NT2/D1 (cell line): ENCODE measurements around the gene TNN.

Source experiments
- DNase-seq: peaks from one replicate; pipeline ENCODE4 v3.0.0-alpha.2; 2011; ENCODE audit warnings: low read depth, low spot score
- H3K27me3 ChIP-seq: 2 replicates; pipeline ENCODE4 v1.6.0; 2011; ENCODE audit warnings: mild to moderate bottlenecking; ENCODE audit not compliant: insufficient read length, insufficient read depth
- H3K36me3 ChIP-seq: 2 replicates; pipeline ENCODE4 v1.6.1; 2011; ENCODE audit warnings: mild to moderate bottlenecking, low read length, mixed read lengths; ENCODE audit not compliant: insufficient read depth, insufficient read length
- H3K4me1 ChIP-seq: 2 replicates; pipeline ENCODE4 v1.5.1; 2011; ENCODE audit not compliant: insufficient read depth, insufficient read length
- H3K4me3 ChIP-seq: 2 replicates; pipeline ENCODE4 v1.5.1; 2011; ENCODE audit warnings: low read depth; ENCODE audit not compliant: insufficient read length
- H3K9ac ChIP-seq: 2 replicates; pipeline ENCODE4 v1.6.0; 2011; ENCODE audit warnings: low read depth; ENCODE audit not compliant: insufficient read length
- H3K9me3 ChIP-seq: 2 replicates; pipeline ENCODE4 v1.5.1; 2011; ENCODE audit warnings: mild to moderate bottlenecking, low read length; ENCODE audit not compliant: insufficient read depth
- SUZ12 ChIP-seq: IDR thresholded peaks from 2 replicates; pipeline ENCODE4 v1.6.1; 2011; ENCODE audit not compliant: insufficient read length, insufficient read depth; ENCODE audit errors: extremely low read depth
- YY1 ChIP-seq: IDR thresholded peaks from 2 replicates; pipeline ENCODE4 v1.6.1; 2011; ENCODE audit not compliant: insufficient read length, insufficient read depth
- ZNF274 ChIP-seq: IDR thresholded peaks from 2 replicates; pipeline ENCODE4 v1.6.1; 2011; ENCODE audit warnings: mild to moderate bottlenecking, low read depth, low read length

The TNN gene

DNA sequence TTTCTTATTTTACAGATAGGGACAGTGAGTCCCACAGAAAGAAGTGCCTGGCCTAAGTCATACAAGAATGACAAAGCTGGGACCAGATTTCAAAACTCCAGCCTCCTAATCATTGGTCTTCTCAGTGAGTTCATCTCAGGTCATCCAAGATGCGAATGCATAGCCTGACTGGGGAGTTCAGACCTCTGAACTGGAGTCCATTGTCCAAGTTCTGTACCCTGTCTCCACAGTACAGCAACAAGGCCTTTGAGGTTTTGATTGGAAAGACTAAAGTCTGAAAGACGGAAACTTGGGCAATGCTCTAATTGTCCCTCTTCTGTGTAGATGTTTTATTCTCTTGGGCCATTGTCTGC is 62.0 kb downstream of the TNN start:
- no peak overlapping the region for H3K9ac ChIP-seq
- no peak overlapping the region for H3K4me3 ChIP-seq

DNA sequence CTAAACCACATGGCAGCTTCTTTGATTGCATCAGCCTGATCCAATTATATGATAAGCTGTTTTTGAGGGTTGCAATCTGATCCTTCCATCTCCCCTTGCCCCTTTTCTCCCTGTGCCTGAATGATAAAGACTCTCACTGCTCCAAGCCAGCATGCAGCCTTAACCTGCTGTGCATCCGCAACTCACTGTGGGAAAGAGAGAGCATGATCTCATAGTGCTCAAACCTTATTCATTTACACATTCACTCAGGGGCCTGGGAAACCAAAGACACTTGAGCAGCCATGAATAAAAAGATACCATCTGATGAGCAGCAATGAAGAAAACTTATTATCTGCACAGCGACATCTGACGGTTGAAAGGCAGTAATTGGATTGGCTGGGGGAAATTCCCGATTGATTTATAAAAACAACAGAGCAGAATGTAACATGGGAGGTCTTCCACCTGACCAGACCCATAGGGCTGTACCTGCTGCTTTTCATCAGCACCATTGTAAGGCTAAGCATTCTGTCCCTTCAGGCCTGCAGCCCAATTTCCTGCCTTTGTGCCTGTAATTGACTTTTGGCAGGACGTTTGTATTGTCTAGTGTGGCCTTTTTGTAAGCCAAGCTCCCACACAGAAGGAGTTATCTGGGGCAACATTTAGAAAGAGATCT is 62.5 kb downstream of the TNN start:
- H3K9ac ChIP-seq = no peak overlapping the region

More for the DNA sequence above, 62.0 kb downstream of the TNN start:
- H3K27me3 ChIP-seq = no peaks in the 10 kb centered on the region
- no peaks in the 10 kb centered on the region for H3K9me3 ChIP-seq
- no peaks in the 10 kb centered on the region for H3K36me3 ChIP-seq
- no peak for DNase-seq
- H3K4me1 ChIP-seq = peaks cover 4% of the 10 kb centered on the region
- TF ChIP-seq ZNF274 = no peak
- no peak for TF ChIP-seq SUZ12
- no peak for TF ChIP-seq YY1

DNA sequence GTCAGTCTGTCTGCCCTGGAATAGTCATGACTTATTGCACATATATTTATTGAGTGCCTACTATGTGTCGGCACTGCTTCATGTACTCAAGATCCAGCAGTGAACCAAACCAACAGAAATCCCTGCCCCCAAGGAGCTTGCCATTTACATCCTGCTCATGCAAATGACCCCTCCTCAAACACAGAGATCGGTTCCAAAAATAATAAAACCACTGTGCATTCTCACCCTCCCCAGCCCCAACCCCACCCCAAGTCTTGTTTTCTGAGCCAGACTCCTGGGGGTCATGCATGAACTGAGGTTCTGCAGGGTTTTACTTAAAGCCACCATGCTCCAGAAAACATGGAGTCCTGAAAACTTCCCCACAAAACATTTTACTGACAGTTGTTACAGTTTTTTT is 63.0 kb downstream of the TNN start:
- no peak for DNase-seq
- no peak overlapping the region for H3K9ac ChIP-seq
- H3K9me3 ChIP-seq = no peaks in the 10 kb centered on the region
- H3K36me3 ChIP-seq = no peaks in the 10 kb centered on the region
- H3K4me3 ChIP-seq = no peak overlapping the region
- TF ChIP-seq SUZ12 (no peak), YY1 (no peak), ZNF274 (no peak)
- H3K4me1 ChIP-seq = peaks cover 4% of the 10 kb centered on the region
- no peaks in the 10 kb centered on the region for H3K27me3 ChIP-seq

More for the DNA sequence above, 62.5 kb downstream of the TNN start:
- DNase-seq = peak; percentile 95
- Histone ChIP-seq H3K4me1 (peaks cover 4% of the 10 kb centered on the region), H3K36me3 (no peaks in the 10 kb centered on the region), H3K27me3 (no peaks in the 10 kb centered on the region), H3K4me3 (no peak overlapping the region), H3K9me3 (no peaks in the 10 kb centered on the region)
- no peak for TF ChIP-seq SUZ12
- no peak for TF ChIP-seq YY1
- no peak for TF ChIP-seq ZNF274

DNA sequence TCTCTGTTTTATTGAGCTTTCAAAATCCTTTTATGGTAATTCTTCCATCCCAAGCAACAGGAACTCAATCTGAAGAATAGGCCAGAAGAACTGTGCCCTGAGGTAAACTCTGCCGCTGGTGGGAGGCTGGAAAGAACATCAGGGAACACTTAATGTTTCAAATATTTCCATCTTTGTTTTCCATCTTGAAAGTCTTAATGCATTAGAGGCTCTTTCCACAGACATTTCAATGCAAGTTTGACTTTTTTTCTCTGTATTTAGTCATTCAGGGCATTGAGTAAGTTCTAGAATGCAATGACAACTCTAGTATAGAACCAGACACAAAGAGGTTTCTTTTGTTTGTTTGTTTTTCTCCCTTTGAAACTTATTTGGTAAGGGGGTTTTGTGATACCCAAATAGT is 63.5 kb downstream of the TNN start:
- Histone ChIP-seq H3K27me3 (no peaks in the 10 kb centered on the region), H3K4me3 (no peak overlapping the region), H3K4me1 (peaks cover 4% of the 10 kb centered on the region), H3K9me3 (no peaks in the 10 kb centered on the region), H3K36me3 (no peaks in the 10 kb centered on the region), H3K9ac (no peak overlapping the region)
- DNase-seq = no peak
- TF ChIP-seq YY1 (no peak), ZNF274 (no peak), SUZ12 (no peak)

DNA sequence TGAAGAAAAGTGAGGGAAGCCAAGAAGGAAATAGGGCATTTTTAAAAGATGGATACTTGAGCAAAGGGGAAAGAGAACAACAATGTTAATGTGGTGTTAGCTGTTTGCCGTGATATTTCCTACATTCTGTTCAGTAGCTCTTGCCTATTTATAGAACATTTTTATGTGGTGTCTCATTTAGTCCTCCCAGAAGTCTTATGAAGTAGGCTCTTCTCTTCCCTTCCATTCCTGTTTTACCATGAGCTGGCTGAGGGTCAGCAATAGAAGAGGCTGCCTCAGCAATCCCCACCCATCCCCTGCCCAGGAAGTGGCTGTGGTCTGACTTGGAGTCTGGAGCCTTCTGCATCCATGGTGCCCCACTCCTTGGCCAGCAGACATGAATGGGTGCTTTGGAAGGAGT is 64.8 kb downstream of the TNN start:
- no peak for DNase-seq
- Histone ChIP-seq H3K4me1 (peaks cover 4% of the 10 kb centered on the region), H3K9me3 (no peaks in the 10 kb centered on the region)

DNA sequence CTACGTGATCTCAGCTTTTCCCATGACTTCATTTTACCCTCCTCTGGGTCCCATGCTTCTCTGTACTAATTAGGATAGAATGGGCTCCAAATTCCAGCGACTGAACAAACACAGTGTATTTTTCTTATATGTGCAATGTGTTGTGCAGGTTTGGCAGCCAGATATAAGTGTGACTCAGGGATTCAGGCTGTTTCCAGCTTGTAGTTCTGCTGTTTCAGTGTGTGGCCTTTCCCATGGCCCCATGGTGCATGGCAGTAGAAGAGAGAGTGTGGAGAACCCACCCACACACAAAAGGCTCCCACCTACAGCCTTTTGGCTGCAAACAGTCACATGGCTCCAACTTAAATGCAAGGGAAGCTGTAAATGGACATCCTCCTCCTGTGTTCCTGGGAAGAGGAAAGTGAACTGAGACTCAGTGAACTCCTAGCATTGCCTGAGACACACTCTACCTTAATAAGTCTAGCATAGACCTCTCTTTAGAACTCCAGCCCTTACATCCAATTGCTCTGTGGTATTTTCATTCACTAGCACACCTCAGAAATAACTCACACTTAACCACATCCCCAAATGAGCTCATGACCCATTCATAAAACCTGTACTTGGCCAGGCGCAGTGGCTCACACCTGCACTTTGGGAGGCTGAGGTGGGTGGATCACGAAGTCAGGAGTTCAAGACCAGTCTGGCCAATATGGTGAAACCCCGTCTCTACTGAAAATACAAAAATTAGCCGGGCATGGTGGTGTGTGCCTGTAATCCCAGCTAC is 66.2 kb downstream of the TNN start:
- no peaks in the 10 kb centered on the region for H3K27me3 ChIP-seq
- no peak for TF ChIP-seq SUZ12
- no peak for TF ChIP-seq YY1
- TF ChIP-seq ZNF274 = no peak
- H3K36me3 ChIP-seq = no peaks in the 10 kb centered on the region
- H3K4me3 ChIP-seq = no peak overlapping the region
- no peak overlapping the region for H3K9ac ChIP-seq
- H3K4me1 ChIP-seq = peaks cover 2% of the 10 kb centered on the region
- DNase-seq = no peak
- H3K9me3 ChIP-seq = no peaks in the 10 kb centered on the region

More for the DNA sequence above, 64.8 kb downstream of the TNN start:
- TF ChIP-seq ZNF274 (no peak), YY1 (no peak), SUZ12 (no peak)
- H3K27me3 ChIP-seq = no peaks in the 10 kb centered on the region
- no peak overlapping the region for H3K9ac ChIP-seq
- H3K4me3 ChIP-seq = no peak overlapping the region
- H3K36me3 ChIP-seq = no peaks in the 10 kb centered on the region

DNA sequence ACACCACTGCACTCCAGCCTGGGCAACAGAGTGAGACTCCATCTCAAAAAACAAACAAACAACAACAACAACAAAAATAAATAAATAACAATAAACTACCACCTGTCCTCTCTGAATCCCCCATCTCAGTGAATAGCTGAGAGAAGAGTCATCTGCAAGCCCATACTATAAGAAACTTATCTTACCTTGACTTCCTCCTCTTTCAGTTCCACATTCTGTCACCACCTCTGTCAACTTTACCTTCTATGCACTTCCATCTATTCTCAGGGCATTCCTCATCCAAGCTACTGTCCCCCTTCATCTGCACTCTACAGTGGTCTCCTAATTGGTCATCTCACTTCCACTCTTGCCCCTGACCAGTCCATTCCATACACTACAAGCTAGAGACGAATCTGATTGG is 66.9 kb downstream of the TNN start:
- Histone ChIP-seq H3K9me3 (no peaks in the 10 kb centered on the region), H3K36me3 (no peaks in the 10 kb centered on the region), H3K4me3 (no peak overlapping the region), H3K9ac (no peak overlapping the region), H3K27me3 (no peaks in the 10 kb centered on the region), H3K4me1 (peaks cover 2% of the 10 kb centered on the region)
- TF ChIP-seq ZNF274 = no peak
- no peak for DNase-seq
